GM23338 (cell line): ENCODE data around the gene TRAPPC3L. TPM values are rescaled to one million over a fixed set of nuclear protein-coding genes. Genes with fewer than 3 reads are reported as not detected.

Experiments used
- ATAC-seq: fragments of 200-7000 bp; cut with Tn5 transposase; 3 replicates; pipeline ENCODE4 v1.9.1; 2020
- DNase-seq: peaks from one replicate; pipeline ENCODE4 v3.0.0-alpha.2; 2015; ENCODE audit warnings: low spot score
- H2AFZ ChIP-seq: fragments of 200-600 bp; sonication (generic); 2 replicates; pipeline ENCODE4 v1.8.0; 2016; ENCODE audit warnings: antibody characterized with exemption, mild to moderate bottlenecking, moderate library complexity
- H3F3A ChIP-seq: fragments of 200-600 bp; sonication (generic); replicated peaks from 2 replicates; pipeline ENCODE4 v1.8.0; 2017; ENCODE audit warnings: antibody characterized with exemption, mixed run types, low read depth
- H3K27ac ChIP-seq: fragments of 200-600 bp; sonication (generic); 2 replicates; pipeline ENCODE4 v1.6.1; 2016; ENCODE audit warnings: low read depth
- H3K27me3 ChIP-seq: fragments of 200-600 bp; sonication (generic); 2 replicates; pipeline ENCODE4 v1.8.0; 2016; ENCODE audit warnings: mild to moderate bottlenecking, mixed run types, moderate library complexity; ENCODE audit not compliant: insufficient read depth
- H3K36me3 ChIP-seq: fragments of 200-600 bp; sonication (generic); 2 replicates; pipeline ENCODE4 v1.8.0; 2016; ENCODE audit warnings: mild to moderate bottlenecking; ENCODE audit not compliant: insufficient read depth
- H3K4me1 ChIP-seq: fragments of 200-600 bp; sonication (generic); 2 replicates; pipeline ENCODE4 v1.8.0; 2016; ENCODE audit warnings: mild to moderate bottlenecking, moderate library complexity; ENCODE audit not compliant: insufficient read depth
- H3K4me2 ChIP-seq: fragments of 200-600 bp; sonication (generic); 2 replicates; pipeline ENCODE4 v1.7.1; 2017; ENCODE audit warnings: mixed run types
- H3K4me3 ChIP-seq: fragments of 200-600 bp; sonication (generic); 2 replicates; pipeline ENCODE4 v1.6.1; 2016; ENCODE audit warnings: mixed run types
- H3K79me2 ChIP-seq: fragments of 200-600 bp; sonication (generic); replicated peaks from 2 replicates; pipeline ENCODE4 v1.8.0; 2017; ENCODE audit warnings: mild to moderate bottlenecking; ENCODE audit not compliant: insufficient read depth
- H3K9me2 ChIP-seq: fragments of 200-600 bp; sonication (generic); 2 replicates; pipeline ENCODE4 v1.8.0; 2017; ENCODE audit not compliant: insufficient read depth
- H4K20me1 ChIP-seq: fragments of 200-600 bp; sonication (generic); replicated peaks from 2 replicates; pipeline ENCODE4 v1.8.0; 2017; ENCODE audit warnings: mild to moderate bottlenecking; ENCODE audit not compliant: insufficient read depth
- H3K27ac Mint-ChIP-seq: 2 replicates; pipeline ENCODE4 v1.8.0; 2020; ENCODE audit warnings: inconsistent platforms, mild to moderate bottlenecking, moderate library complexity, mixed read lengths
- H3K27me3 Mint-ChIP-seq: 3 replicates; pipeline ENCODE4 v1.8.0; 2022; ENCODE audit warnings: low read depth, mild to moderate bottlenecking, moderate library complexity, mixed read lengths, inconsistent platforms; ENCODE audit not compliant: insufficient read depth, poor library complexity
- H3K36me3 Mint-ChIP-seq: 3 replicates; pipeline ENCODE4 v1.8.0; 2021; ENCODE audit warnings: low read depth, mild to moderate bottlenecking, inconsistent platforms, moderate library complexity, mixed read lengths
- H3K4me1 Mint-ChIP-seq: 3 replicates; pipeline ENCODE4 v1.8.0; 2020; ENCODE audit warnings: mild to moderate bottlenecking, inconsistent platforms, mixed read lengths
- H3K4me3 Mint-ChIP-seq: 3 replicates; pipeline ENCODE4 v1.8.0; 2021; ENCODE audit warnings: moderate library complexity, mild to moderate bottlenecking, inconsistent platforms, mixed read lengths
- H3K9me3 Mint-ChIP-seq: 3 replicates; pipeline ENCODE4 v1.8.0; 2020; ENCODE audit warnings: moderate library complexity, mild to moderate bottlenecking, inconsistent platforms, mixed read lengths
- CREB1 ChIP-seq: fragments of 250-450 bp; sonication (Bioruptor Pico); IDR thresholded peaks from 2 replicates; pipeline ENCODE4 v1.5.0; 2020; ENCODE audit warnings: low read depth, mild to moderate bottlenecking, moderate library complexity
- EZH2 ChIP-seq: fragments of 200-600 bp; sonication (generic); IDR thresholded peaks from one replicate; pipeline ENCODE4 v1.8.0; 2017; ENCODE audit warnings: antibody characterized with exemption, mild to moderate bottlenecking, low read depth; ENCODE audit not compliant: unreplicated experiment
- EZH2phosphoT487 ChIP-seq: fragments of 200-600 bp; sonication (generic); IDR thresholded peaks from one replicate; pipeline ENCODE4 v1.8.1; 2018; ENCODE audit warnings: antibody characterized with exemption; ENCODE audit not compliant: unreplicated experiment
- JUNB ChIP-seq: IDR thresholded peaks from one replicate; pipeline ENCODE4 v1.6.1; 2016; ENCODE audit warnings: antibody characterized with exemption; ENCODE audit not compliant: unreplicated experiment
- NANOG ChIP-seq: IDR thresholded peaks from 2 replicates; pipeline ENCODE4 v1.6.1; 2016; ENCODE audit warnings: antibody characterized with exemption, borderline replicate concordance
- POLR2AphosphoS5 ChIP-seq: IDR thresholded peaks from 2 replicates; pipeline ENCODE4 v1.6.1; 2016; ENCODE audit warnings: antibody characterized with exemption, low read depth
- STAT1 ChIP-seq: IDR thresholded peaks from one replicate; pipeline ENCODE4 v1.6.1; 2016; ENCODE audit warnings: antibody characterized with exemption; ENCODE audit not compliant: unreplicated experiment
- ZNF114 ChIP-seq: fragments of 250-450 bp; sonication (Bioruptor Pico); IDR thresholded peaks from 2 replicates; pipeline ENCODE4 v1.5.0; 2020; ENCODE audit warnings: mild to moderate bottlenecking, moderate library complexity
- ZNF331 ChIP-seq: fragments of 250-450 bp; sonication (Bioruptor Pico); IDR thresholded peaks from 2 replicates; pipeline ENCODE4 v1.5.0; 2020; ENCODE audit warnings: low read depth, mild to moderate bottlenecking, moderate library complexity
- polyA plus RNA-seq: library from polyadenylated mRNA; unstranded; fragments of >200 nt; fragmentation: Nextera tagmentation; extraction: Ambion mirVana; gene quantifications from 2 replicates; pipeline ENCODE4 v1.2.1, GENCODE V29; 2016
- total RNA-seq: library from RNA; depleted of rRNA; stranded (reverse); fragments of >200 nt; shearing (Covaris generic); gene quantifications from 2 replicates; pipeline ENCODE4 v1.2.3, GENCODE V29; 2014
- TF ChIP-seq, protein P1 (sequence below), 2 experiments: fragments of 200-600 bp in 1 of 2; sonication (generic) in 1 of 2; conservative IDR thresholded peaks; 2 replicates each; pipeline versions ENCODE4 v1.5.1 to v1.6.1; 2016 to 2017; ENCODE audit warnings: antibody characterized with exemption in 2 of 2, low read depth in 2 of 2, mild to moderate bottlenecking in 2 of 2, moderate library complexity in 1 of 2
- TF ChIP-seq, protein P2 (sequence below): fragments of 250-450 bp; sonication (Bioruptor Pico); IDR thresholded peaks from 2 replicates; pipeline ENCODE4 v1.5.0; 2020; ENCODE audit warnings: mild to moderate bottlenecking, moderate library complexity
- TF ChIP-seq, protein P3 (sequence below): IDR thresholded peaks from one replicate; pipeline ENCODE4 v1.6.1; 2018; ENCODE audit warnings: antibody characterized with exemption; ENCODE audit not compliant: unreplicated experiment
- TF ChIP-seq, protein P4 (sequence below): IDR thresholded peaks from 2 replicates; pipeline ENCODE4 v1.6.1; 2016; ENCODE audit warnings: antibody characterized with exemption

Gene TRAPPC3L
- total and polyA plus RNA-seq, 2 experiments from 2014 or later: not detected

DNA sequence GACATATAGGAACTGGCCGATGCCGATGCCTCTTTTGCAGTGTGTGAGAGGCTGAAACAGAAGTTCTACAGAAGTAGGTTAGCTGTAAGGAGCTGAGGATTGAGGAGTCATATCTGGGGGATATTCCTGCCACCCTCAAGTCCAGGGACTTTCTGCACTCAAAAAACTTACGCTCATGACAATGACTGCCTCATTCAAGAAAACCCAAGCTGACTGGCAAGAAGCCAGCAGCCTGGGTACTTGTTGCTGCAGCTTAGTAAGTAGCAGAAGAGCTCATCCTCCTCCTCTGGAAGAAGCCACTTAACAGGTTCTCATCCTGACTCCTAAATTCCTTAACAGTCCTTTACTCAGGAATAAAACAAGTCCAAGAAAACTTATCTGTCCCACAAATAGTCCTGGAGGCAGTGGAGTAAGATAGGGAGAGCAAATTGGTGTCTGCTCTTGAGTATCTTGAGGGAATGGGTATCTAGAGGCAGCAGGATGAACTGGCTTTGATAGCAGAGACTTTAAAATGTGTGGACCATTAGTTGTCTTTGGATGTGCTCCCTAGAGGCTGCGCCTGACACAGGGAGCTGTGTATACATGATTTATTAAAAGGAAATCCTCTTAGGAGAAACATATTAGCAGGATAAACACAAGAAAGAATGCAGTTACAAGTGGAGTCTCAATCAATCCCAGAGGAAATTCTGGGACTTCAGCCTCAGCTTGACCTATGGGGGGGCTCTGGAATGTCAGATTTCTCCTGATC, 26.7 kb downstream of the TRAPPC3L start:
- H3K9me2 ChIP-seq: no peaks in the 10 kb centered on the region
- no peak overlapping the region for H3K4me2 ChIP-seq
- H3K36me3 Mint-ChIP-seq: no peaks in the 10 kb centered on the region
- no peaks in the 10 kb centered on the region for H3K27me3 ChIP-seq
- H3K4me1 Mint-ChIP-seq: peaks cover 17% of the 10 kb centered on the region
- no peaks in the 10 kb centered on the region for H3K79me2 ChIP-seq
- H2AFZ ChIP-seq: no peak overlapping the region; the same call in 1 of the 2 replicates
- TF ChIP-seq EZH2: no peak
- TF ChIP-seq CREB1 (CRISPR knock-in tag): no peak
- no peak for TF ChIP-seq STAT1
- TF ChIP-seq, protein P1, sequence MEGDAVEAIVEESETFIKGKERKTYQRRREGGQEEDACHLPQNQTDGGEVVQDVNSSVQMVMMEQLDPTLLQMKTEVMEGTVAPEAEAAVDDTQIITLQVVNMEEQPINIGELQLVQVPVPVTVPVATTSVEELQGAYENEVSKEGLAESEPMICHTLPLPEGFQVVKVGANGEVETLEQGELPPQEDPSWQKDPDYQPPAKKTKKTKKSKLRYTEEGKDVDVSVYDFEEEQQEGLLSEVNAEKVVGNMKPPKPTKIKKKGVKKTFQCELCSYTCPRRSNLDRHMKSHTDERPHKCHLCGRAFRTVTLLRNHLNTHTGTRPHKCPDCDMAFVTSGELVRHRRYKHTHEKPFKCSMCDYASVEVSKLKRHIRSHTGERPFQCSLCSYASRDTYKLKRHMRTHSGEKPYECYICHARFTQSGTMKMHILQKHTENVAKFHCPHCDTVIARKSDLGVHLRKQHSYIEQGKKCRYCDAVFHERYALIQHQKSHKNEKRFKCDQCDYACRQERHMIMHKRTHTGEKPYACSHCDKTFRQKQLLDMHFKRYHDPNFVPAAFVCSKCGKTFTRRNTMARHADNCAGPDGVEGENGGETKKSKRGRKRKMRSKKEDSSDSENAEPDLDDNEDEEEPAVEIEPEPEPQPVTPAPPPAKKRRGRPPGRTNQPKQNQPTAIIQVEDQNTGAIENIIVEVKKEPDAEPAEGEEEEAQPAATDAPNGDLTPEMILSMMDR (conservative IDR thresholded peaks at IDR 0.05; ENCODE audit: low read depth in 2 of 2): no peak
- no peak for TF ChIP-seq ZNF331 (CRISPR knock-in tag)
- TF ChIP-seq EZH2phosphoT487: no peak
- no peak for TF ChIP-seq ZNF114 (CRISPR knock-in tag)
- no peak for TF ChIP-seq JUNB
- TF ChIP-seq, protein P2, sequence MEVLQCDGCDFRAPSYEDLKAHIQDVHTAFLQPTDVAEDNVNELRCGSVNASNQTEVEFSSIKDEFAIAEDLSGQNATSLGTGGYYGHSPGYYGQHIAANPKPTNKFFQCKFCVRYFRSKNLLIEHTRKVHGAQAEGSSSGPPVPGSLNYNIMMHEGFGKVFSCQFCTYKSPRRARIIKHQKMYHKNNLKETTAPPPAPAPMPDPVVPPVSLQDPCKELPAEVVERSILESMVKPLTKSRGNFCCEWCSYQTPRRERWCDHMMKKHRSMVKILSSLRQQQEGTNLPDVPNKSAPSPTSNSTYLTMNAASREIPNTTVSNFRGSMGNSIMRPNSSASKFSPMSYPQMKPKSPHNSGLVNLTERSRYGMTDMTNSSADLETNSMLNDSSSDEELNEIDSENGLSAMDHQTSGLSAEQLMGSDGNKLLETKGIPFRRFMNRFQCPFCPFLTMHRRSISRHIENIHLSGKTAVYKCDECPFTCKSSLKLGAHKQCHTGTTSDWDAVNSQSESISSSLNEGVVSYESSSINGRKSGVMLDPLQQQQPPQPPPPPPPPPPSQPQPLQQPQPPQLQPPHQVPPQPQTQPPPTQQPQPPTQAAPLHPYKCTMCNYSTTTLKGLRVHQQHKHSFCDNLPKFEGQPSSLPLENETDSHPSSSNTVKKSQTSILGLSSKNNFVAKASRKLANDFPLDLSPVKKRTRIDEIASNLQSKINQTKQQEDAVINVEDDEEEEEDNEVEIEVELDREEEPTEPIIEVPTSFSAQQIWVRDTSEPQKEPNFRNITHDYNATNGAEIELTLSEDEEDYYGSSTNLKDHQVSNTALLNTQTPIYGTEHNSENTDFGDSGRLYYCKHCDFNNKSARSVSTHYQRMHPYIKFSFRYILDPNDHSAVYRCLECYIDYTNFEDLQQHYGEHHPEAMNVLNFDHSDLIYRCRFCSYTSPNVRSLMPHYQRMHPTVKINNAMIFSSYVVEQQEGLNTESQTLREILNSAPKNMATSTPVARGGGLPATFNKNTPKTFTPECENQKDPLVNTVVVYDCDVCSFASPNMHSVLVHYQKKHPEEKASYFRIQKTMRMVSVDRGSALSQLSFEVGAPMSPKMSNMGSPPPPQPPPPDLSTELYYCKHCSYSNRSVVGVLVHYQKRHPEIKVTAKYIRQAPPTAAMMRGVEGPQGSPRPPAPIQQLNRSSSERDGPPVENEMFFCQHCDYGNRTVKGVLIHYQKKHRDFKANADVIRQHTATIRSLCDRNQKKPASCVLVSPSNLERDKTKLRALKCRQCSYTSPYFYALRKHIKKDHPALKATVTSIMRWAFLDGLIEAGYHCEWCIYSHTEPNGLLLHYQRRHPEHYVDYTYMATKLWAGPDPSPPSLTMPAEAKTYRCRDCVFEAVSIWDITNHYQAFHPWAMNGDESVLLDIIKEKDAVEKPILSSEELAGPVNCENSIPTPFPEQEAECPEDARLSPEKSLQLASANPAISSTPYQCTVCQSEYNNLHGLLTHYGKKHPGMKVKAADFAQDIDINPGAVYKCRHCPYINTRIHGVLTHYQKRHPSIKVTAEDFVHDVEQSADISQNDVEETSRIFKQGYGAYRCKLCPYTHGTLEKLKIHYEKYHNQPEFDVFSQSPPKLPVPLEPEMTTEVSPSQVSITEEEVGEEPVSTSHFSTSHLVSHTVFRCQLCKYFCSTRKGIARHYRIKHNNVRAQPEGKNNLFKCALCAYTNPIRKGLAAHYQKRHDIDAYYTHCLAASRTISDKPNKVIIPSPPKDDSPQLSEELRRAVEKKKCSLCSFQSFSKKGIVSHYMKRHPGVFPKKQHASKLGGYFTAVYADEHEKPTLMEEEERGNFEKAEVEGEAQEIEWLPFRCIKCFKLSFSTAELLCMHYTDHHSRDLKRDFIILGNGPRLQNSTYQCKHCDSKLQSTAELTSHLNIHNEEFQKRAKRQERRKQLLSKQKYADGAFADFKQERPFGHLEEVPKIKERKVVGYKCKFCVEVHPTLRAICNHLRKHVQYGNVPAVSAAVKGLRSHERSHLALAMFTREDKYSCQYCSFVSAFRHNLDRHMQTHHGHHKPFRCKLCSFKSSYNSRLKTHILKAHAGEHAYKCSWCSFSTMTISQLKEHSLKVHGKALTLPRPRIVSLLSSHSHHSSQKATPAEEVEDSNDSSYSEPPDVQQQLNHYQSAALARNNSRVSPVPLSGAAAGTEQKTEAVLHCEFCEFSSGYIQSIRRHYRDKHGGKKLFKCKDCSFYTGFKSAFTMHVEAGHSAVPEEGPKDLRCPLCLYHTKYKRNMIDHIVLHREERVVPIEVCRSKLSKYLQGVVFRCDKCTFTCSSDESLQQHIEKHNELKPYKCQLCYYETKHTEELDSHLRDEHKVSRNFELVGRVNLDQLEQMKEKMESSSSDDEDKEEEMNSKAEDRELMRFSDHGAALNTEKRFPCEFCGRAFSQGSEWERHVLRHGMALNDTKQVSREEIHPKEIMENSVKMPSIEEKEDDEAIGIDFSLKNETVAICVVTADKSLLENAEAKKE: no peak
- TF ChIP-seq, protein P3, sequence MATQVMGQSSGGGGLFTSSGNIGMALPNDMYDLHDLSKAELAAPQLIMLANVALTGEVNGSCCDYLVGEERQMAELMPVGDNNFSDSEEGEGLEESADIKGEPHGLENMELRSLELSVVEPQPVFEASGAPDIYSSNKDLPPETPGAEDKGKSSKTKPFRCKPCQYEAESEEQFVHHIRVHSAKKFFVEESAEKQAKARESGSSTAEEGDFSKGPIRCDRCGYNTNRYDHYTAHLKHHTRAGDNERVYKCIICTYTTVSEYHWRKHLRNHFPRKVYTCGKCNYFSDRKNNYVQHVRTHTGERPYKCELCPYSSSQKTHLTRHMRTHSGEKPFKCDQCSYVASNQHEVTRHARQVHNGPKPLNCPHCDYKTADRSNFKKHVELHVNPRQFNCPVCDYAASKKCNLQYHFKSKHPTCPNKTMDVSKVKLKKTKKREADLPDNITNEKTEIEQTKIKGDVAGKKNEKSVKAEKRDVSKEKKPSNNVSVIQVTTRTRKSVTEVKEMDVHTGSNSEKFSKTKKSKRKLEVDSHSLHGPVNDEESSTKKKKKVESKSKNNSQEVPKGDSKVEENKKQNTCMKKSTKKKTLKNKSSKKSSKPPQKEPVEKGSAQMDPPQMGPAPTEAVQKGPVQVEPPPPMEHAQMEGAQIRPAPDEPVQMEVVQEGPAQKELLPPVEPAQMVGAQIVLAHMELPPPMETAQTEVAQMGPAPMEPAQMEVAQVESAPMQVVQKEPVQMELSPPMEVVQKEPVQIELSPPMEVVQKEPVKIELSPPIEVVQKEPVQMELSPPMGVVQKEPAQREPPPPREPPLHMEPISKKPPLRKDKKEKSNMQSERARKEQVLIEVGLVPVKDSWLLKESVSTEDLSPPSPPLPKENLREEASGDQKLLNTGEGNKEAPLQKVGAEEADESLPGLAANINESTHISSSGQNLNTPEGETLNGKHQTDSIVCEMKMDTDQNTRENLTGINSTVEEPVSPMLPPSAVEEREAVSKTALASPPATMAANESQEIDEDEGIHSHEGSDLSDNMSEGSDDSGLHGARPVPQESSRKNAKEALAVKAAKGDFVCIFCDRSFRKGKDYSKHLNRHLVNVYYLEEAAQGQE: no peak
- no peak for TF ChIP-seq NANOG
- TF ChIP-seq, protein P4, sequence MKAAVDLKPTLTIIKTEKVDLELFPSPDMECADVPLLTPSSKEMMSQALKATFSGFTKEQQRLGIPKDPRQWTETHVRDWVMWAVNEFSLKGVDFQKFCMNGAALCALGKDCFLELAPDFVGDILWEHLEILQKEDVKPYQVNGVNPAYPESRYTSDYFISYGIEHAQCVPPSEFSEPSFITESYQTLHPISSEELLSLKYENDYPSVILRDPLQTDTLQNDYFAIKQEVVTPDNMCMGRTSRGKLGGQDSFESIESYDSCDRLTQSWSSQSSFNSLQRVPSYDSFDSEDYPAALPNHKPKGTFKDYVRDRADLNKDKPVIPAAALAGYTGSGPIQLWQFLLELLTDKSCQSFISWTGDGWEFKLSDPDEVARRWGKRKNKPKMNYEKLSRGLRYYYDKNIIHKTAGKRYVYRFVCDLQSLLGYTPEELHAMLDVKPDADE: no peak
- no peak for TF ChIP-seq POLR2AphosphoS5
- no peaks in the 10 kb centered on the region for H3F3A ChIP-seq
- H3K9me3 Mint-ChIP-seq: no peaks in the 10 kb centered on the region
- H3K4me3 ChIP-seq: no peak overlapping the region
- H4K20me1 ChIP-seq: no peaks in the 10 kb centered on the region
- no peak overlapping the region for H3K27ac ChIP-seq
- DNase-seq (no peak), ATAC-seq (no peak)
- H3K4me1 ChIP-seq: peaks cover 8% of the 10 kb centered on the region
- H3K4me3 Mint-ChIP-seq: no peak overlapping the region
- H3K27me3 Mint-ChIP-seq: peaks cover 3% of the 10 kb centered on the region
- H3K36me3 ChIP-seq: no peaks in the 10 kb centered on the region
- H3K27ac Mint-ChIP-seq: no peak overlapping the region
